K562 (cell line): Measurements from ENCODE around the gene TBC1D17. TPM values are rescaled to one million over a fixed set of nuclear protein-coding genes. Genes with fewer than 3 reads are reported as not detected.

Experiments used
- ASH1L ChIP-seq: fragments of 450-650 bp; IDR thresholded peaks from 2 replicates; pipeline ENCODE4 v1.6.1; 2018; ENCODE audit warnings: borderline replicate concordance, mild to moderate bottlenecking, low read depth; ENCODE audit not compliant: partially characterized antibody
- ATF2 ChIP-seq: sonication (generic); formaldehyde crosslinking; IDR thresholded peaks from 2 replicates; pipeline ENCODE4 v1.8.1; 2022; ENCODE audit warnings: missing genetic modification reagents
- ATF3 ChIP-seq, 2 experiments: fragments of 450-650 bp in 1 of 2; sonication (generic) in 1 of 2; formaldehyde crosslinking in 1 of 2; IDR thresholded peaks in 1 of 2; conservative IDR thresholded peaks in 1 of 2; 2 replicates each; pipeline versions ENCODE4 v1.6.1 to v1.8.1; 2016 to 2023; ENCODE audit warnings: mild to moderate bottlenecking in 2 of 2, moderate library complexity in 2 of 2, inconsistent platforms in 1 of 2, missing genetic modification reagents in 1 of 2
- CHD4 ChIP-seq: fragments of 200-600 bp; sonication (generic); IDR thresholded peaks from 3 replicates; pipeline ENCODE4 v1.6.1; 2012; ENCODE audit warnings: low read depth, mild to moderate bottlenecking, mixed read lengths, low read length, inconsistent platforms; ENCODE audit not compliant: insufficient read depth, insufficient replicate concordance, poor library complexity, severe bottlenecking
- ELK3 ChIP-seq: fragments of 450-650 bp; formaldehyde crosslinking; IDR thresholded peaks from 2 replicates; pipeline ENCODE4 v1.4.0; 2020; ENCODE audit warnings: mild to moderate bottlenecking
- MAFK ChIP-seq: IDR thresholded peaks from 2 replicates; pipeline ENCODE4 v1.6.1; 2011; ENCODE audit warnings: low read length, improper control_type of control experiment
- MTA2 ChIP-seq: fragments of 450-650 bp; IDR thresholded peaks from 2 replicates; pipeline ENCODE4 v1.6.1; 2016; ENCODE audit warnings: low read depth
- NBN ChIP-seq: fragments of 450-650 bp; IDR thresholded peaks from 2 replicates; pipeline ENCODE4 v1.6.1; 2016; ENCODE audit warnings: low read depth, mild to moderate bottlenecking
- SP1 ChIP-seq: sonication (generic); formaldehyde crosslinking; IDR thresholded peaks from 2 replicates; pipeline ENCODE4 v1.8.1; 2022; ENCODE audit warnings: mild to moderate bottlenecking, missing genetic modification reagents
- TCF3 ChIP-seq: sonication (generic); formaldehyde crosslinking; IDR thresholded peaks from 2 replicates; pipeline ENCODE4 v1.4.0; 2020; ENCODE audit warnings: mild to moderate bottlenecking, missing genetic modification reagents
- TFE3 ChIP-seq: fragments of 450-650 bp; formaldehyde crosslinking; IDR thresholded peaks from 2 replicates; pipeline ENCODE4 v1.4.0; 2020; ENCODE audit warnings: mild to moderate bottlenecking, mixed read lengths
- ZNF239 ChIP-seq: fragments of 250-450 bp; sonication (Bioruptor Pico); IDR thresholded peaks from 2 replicates; pipeline ENCODE4 v1.4.0; 2020; ENCODE audit warnings: mild to moderate bottlenecking
- ZNF445 ChIP-seq: fragments of 250-450 bp; sonication (Bioruptor Pico); IDR thresholded peaks from 2 replicates; pipeline ENCODE4 v1.4.0; 2020; ENCODE audit warnings: low read depth, mild to moderate bottlenecking, moderate library complexity
- ZNF561 ChIP-seq: fragments of 450-650 bp; formaldehyde crosslinking; conservative IDR thresholded peaks from 2 replicates; pipeline ENCODE4 v1.4.0; 2020; ENCODE audit warnings: mild to moderate bottlenecking, moderate library complexity
- ZNF764 ChIP-seq: fragments of 250-450 bp; sonication (Bioruptor Pico); IDR thresholded peaks from 2 replicates; pipeline ENCODE4 v1.4.0; 2020; ENCODE audit warnings: low read depth, mild to moderate bottlenecking, moderate library complexity
- polyA plus RNA-seq, 8 experiments: library from polyadenylated mRNA; depleted of rRNA in 4 of 8; stranded (reverse) in 5 of 8; unstranded in 3 of 8; fragments of >200 nt; fragmentation: Nextera tagmentation in 2 of 8; fragmentation: Illumina TruSeq in 1 of 8; extraction: Ambion mirVana in 2 of 8; extraction: Trizol in 1 of 8; gene quantifications; 2 replicates each; pipeline versions ENCODE4 v1.2.1 to v1.2.3, GENCODE V29; 2011 to 2014; ENCODE audit warnings: inconsistent platforms in 1 of 8, missing spikeins in 1 of 8
- total RNA-seq, 7 experiments: library from RNA; depleted of rRNA in 6 of 7; stranded (reverse); fragments of >200 nt in 6 of 7; fragmentation: Illumina TruSeq in 2 of 7; extraction: Trizol in 2 of 7; gene quantifications; 2 replicates each; pipeline versions ENCODE4 v1.2.1 to v1.2.3, GENCODE V29; 2011 to 2021; ENCODE audit warnings: low replicate concordance in 1 of 7

Gene TBC1D17
- total and polyA plus RNA-seq, 9 of the 15 experiments (the other 6 are each of a cell fraction or from before 2014, with no cell fraction given): 0.42 to 16.0 (median 3.8) TPM

GRCh38 chr19:49850487-49851342, 26.8 kb upstream of the TBC1D17 start, which contains the start of gene PTOV1 (continued):
- TF ChIP-seq TFE3 (CRISPR knock-in tag) (no peak), ELK3 (CRISPR knock-in tag) (no peak), ATF3 (IDR thresholded peaks at IDR 0.05) (no peak; the same call in none of the 2 replicates), ATF3 (CRISPR knock-in tag; conservative IDR thresholded peaks at IDR 0.05) (0 out of 2 replicates have a peak, but pooled peaks have one; percentile 40), ATF2 (CRISPR knock-in tag) (peak; percentile 55; the same call in 1 of the 2 replicates), SP1 (CRISPR knock-in tag) (peak; percentile 96), ZNF239 (CRISPR knock-in tag) (no peak), ZNF445 (CRISPR knock-in tag) (no peak), MAFK (0 out of 2 replicates have a peak, but pooled peaks have one; percentile 2), TCF3 (CRISPR knock-in tag) (peak; percentile 16; the same call in 1 of the 2 replicates), CHD4 (no peak), ZNF561 (no peak), ASH1L (peak; percentile 26), NBN (peak; percentile 83; the same call in 1 of the 2 replicates), ZNF764 (CRISPR knock-in tag) (no peak), MTA2 (0 out of 2 replicates have a peak, but pooled peaks have one; percentile 10)
